ENCODE results near the gene HID1. TPM values are rescaled to one million over a fixed set of nuclear protein-coding genes. Genes with fewer than 3 reads are reported as not detected.

The HID1 gene
- total RNA-seq, 1 experiment from 2014 or later: 43.8 TPM

DNA sequence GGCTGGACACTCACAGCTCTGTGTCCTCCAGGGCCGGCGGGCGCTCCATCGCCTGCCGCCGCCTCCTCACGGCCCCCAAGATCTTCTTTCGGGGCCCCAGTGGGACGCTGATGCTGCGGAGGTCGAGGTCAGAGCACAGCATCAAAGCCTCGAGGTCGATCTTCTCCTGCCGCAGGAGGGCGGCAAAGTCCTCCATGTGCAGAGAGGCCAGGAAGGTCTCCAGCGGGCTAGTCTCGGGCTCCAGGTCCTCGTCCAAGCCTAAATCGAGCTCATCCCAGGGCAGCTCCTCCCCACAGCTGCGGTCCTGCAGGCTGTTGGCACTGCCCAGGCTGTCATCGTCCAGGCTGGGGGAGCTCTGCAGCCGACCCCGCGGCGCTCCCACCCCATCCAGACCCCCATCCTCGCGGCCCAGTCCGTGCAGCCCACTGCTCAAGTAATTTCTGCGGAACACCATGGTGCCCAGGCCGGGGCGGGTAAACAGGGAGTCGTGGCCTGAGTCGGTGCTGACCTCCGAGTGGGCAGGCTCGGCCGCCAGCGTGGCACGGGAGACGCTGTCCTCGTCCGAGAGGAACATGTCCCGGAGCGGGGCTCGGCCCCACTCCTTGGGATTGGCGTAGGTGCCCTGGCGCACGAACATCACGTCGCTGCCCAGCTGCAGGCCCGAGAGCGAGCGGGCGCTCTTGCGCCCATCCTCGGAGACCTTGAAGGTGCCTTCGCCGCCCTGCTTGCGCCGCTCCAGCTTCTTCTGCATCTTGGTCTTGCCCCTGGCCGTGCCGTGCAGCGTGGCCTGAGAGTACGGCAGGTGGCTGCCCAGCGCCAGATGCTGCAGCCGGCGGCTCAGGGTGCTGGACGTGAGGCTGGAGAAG, 52.9 kb downstream of the HID1 start:
- no peak overlapping the region for H3K27ac ChIP-seq (ENCODE audit: low read depth, low read length)
- no peak overlapping the region for H3K9ac ChIP-seq (ENCODE audit: low read length)
- ChIA-PET CTCF (interaction anchor here (1.5 kb wide), 1 partner anchor 43 kb away, joined by 5 read pairs; no protein-coding TSS in a partner anchor), RAD21 (ENCODE audit: low non-redundant PET in 1 of 2, low total read pairs in 2 of 2, uncharacterized antibody in 2 of 2, unreplicated experiment in 2 of 2) (no interaction called here), POLR2A (no interaction called here)
- H3K9me2 ChIP-seq (ENCODE audit: insufficient read depth): no peaks in the 10 kb centered on the region
- H3K4me3 ChIP-seq (replicated peaks in 1 of 2; ENCODE audit: low read depth in 1 of 2, low read length in 2 of 2): no peak overlapping the region
- intact Hi-C loops (cut with micrococcal nuclease): no loop called here
- peaks cover 4% of the 10 kb centered on the region; the same call in 1 of the 2 replicates for H3K27me3 ChIP-seq (ENCODE audit: insufficient read depth, low read length)
- BruUV-seq (replicated peaks): no TSS peak
- no peak overlapping the region for H3K4me2 ChIP-seq (ENCODE audit: low read length)
- H2AFZ ChIP-seq (ENCODE audit: low read depth, low read length, poor library complexity, severe bottlenecking): no peak overlapping the region
- peaks cover 0 to 2% of the 10 kb centered on the region in 2 experiments; a peak in 1 of 4 replicates for H3K36me3 ChIP-seq (ENCODE audit: control insufficient read depth in 1 of 2, insufficient read depth in 2 of 2, low read length in 2 of 2)
- no peak for ATAC-seq
- H3K79me2 ChIP-seq (ENCODE audit: insufficient read depth, low read length): no peaks in the 10 kb centered on the region
- no peaks in the 10 kb centered on the region for H3K9me3 ChIP-seq (ENCODE audit: control insufficient read depth in 1 of 2, insufficient read depth in 1 of 2, low read depth in 1 of 2, low read length in 2 of 2)
- H3K4me1 ChIP-seq (ENCODE audit: control insufficient read depth in 1 of 2, insufficient read depth in 2 of 2, low read length in 2 of 2): peaks cover 16 to 34% of the 10 kb centered on the region in 2 experiments
- no peaks in the 10 kb centered on the region for H4K20me1 ChIP-seq (ENCODE audit: insufficient read depth)
- TF ChIP-seq EGR1 (IDR thresholded peaks at IDR 0.05; ENCODE audit: low read depth) (no peak), SP1 (IDR thresholded peaks at IDR 0.05; ENCODE audit: low read depth) (no peak)
- DNase-seq (ENCODE audit: low read depth, low spot score): no peak

DNA sequence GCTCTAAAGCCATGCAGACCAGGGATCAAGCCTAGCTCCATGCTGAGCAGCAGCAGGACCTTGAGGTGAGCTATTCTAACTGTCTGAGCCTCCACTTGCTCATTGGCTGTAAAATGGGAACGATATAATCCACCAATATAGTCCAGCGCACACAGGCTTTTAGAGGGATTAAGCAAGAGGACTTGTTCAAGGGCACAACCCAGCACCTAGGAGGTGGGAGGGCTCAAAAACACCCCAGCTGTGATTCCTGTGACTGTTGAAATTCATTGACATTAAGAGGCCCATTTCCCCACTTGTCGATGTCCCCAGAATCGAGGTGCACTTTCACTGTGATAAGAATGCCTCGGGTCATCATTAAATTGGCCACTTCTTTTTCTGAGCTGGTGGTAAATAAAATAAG, 53.7 kb downstream of the HID1 start:
- H2AFZ ChIP-seq (ENCODE audit: low read depth, low read length, poor library complexity, severe bottlenecking): no peak overlapping the region
- no peaks in the 10 kb centered on the region for H4K20me1 ChIP-seq (ENCODE audit: insufficient read depth)
- peaks cover 0 to 2% of the 10 kb centered on the region in 2 experiments; a peak in 1 of 4 replicates for H3K36me3 ChIP-seq (ENCODE audit: control insufficient read depth in 1 of 2, insufficient read depth in 2 of 2, low read length in 2 of 2)
- no peak for ATAC-seq
- POLR2A ChIA-PET: no interaction called here
- intact Hi-C loops (cut with micrococcal nuclease): no loop called here
- no peak for DNase-seq (ENCODE audit: low read depth, low spot score)
- no peak overlapping the region for H3K9ac ChIP-seq (ENCODE audit: low read length)
- RAD21 ChIA-PET (ENCODE audit: low non-redundant PET in 1 of 2, low total read pairs in 2 of 2, uncharacterized antibody in 2 of 2, unreplicated experiment in 2 of 2): interaction anchor here in 1 of 2 experiments (0.7 to 0.8 kb wide), 2 partner anchors 39 to 43 kb away, joined by 3 to 4 read pairs; no protein-coding TSS in a partner anchor
- BruUV-seq (replicated peaks): no TSS peak
- no peak overlapping the region for H3K27ac ChIP-seq (ENCODE audit: low read depth, low read length)
- H3K9me3 ChIP-seq (ENCODE audit: control insufficient read depth in 1 of 2, insufficient read depth in 1 of 2, low read depth in 1 of 2, low read length in 2 of 2): no peaks in the 10 kb centered on the region
- H3K4me3 ChIP-seq (replicated peaks in 1 of 2; ENCODE audit: low read depth in 1 of 2, low read length in 2 of 2): no peak overlapping the region
- H3K79me2 ChIP-seq (ENCODE audit: insufficient read depth, low read length): no peaks in the 10 kb centered on the region
- no peaks in the 10 kb centered on the region for H3K9me2 ChIP-seq (ENCODE audit: insufficient read depth)
- CTCF ChIA-PET: interaction anchor here (0.6 to 1.5 kb wide), 2 partner anchors 43 to 936 kb away, joined by 4 to 5 read pairs; partner anchors contain the start of gene WBP2
- H3K4me2 ChIP-seq (ENCODE audit: low read length): no peak overlapping the region
- peaks cover 16 to 33% of the 10 kb centered on the region in 2 experiments for H3K4me1 ChIP-seq (ENCODE audit: control insufficient read depth in 1 of 2, insufficient read depth in 2 of 2, low read length in 2 of 2)
- peaks cover 2% of the 10 kb centered on the region; the same call in 1 of the 2 replicates for H3K27me3 ChIP-seq (ENCODE audit: insufficient read depth, low read length)
- TF ChIP-seq JUND (IDR thresholded peaks at IDR 0.05) (no peak), CBX3 (IDR thresholded peaks at IDR 0.05; ENCODE audit: low read depth) (no peak), EGR1 (IDR thresholded peaks at IDR 0.05; ENCODE audit: low read depth) (no peak), EZH2phosphoT487 (IDR thresholded peaks at IDR 0.05; ENCODE audit: borderline replicate concordance) (no peak), RAD21 (IDR thresholded peaks at IDR 0.05; ENCODE audit: low read depth) (no peak), ZNF274 (IDR thresholded peaks at IDR 0.05; ENCODE audit: low read depth, low read length) (no peak), ELF1 (IDR thresholded peaks at IDR 0.05; ENCODE audit: borderline replicate concordance, low read depth) (no peak), POLR2A (IDR thresholded peaks at IDR 0.05; ENCODE audit: borderline replicate concordance, extremely low read depth, insufficient read depth, insufficient read length) (no peak), TCF7L2 (IDR thresholded peaks at IDR 0.05; ENCODE audit: borderline replicate concordance, extremely low read depth, insufficient read depth, insufficient read length) (no peak), SRF (IDR thresholded peaks at IDR 0.05; ENCODE audit: low read depth) (no peak)
- TF ChIP-seq, protein P1, sequence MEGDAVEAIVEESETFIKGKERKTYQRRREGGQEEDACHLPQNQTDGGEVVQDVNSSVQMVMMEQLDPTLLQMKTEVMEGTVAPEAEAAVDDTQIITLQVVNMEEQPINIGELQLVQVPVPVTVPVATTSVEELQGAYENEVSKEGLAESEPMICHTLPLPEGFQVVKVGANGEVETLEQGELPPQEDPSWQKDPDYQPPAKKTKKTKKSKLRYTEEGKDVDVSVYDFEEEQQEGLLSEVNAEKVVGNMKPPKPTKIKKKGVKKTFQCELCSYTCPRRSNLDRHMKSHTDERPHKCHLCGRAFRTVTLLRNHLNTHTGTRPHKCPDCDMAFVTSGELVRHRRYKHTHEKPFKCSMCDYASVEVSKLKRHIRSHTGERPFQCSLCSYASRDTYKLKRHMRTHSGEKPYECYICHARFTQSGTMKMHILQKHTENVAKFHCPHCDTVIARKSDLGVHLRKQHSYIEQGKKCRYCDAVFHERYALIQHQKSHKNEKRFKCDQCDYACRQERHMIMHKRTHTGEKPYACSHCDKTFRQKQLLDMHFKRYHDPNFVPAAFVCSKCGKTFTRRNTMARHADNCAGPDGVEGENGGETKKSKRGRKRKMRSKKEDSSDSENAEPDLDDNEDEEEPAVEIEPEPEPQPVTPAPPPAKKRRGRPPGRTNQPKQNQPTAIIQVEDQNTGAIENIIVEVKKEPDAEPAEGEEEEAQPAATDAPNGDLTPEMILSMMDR (IDR thresholded peaks at IDR 0.05 in 2 of 3, conservative IDR thresholded peaks at IDR 0.05 in 1 of 3; ENCODE audit: borderline replicate concordance in 1 of 3, insufficient read depth in 1 of 3, low read depth in 2 of 3, low read length in 2 of 3): no peak
- TF ChIP-seq, protein P2, sequence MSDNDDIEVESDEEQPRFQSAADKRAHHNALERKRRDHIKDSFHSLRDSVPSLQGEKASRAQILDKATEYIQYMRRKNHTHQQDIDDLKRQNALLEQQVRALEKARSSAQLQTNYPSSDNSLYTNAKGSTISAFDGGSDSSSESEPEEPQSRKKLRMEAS (IDR thresholded peaks at IDR 0.05): no peak
- TF ChIP-seq, protein P3, sequence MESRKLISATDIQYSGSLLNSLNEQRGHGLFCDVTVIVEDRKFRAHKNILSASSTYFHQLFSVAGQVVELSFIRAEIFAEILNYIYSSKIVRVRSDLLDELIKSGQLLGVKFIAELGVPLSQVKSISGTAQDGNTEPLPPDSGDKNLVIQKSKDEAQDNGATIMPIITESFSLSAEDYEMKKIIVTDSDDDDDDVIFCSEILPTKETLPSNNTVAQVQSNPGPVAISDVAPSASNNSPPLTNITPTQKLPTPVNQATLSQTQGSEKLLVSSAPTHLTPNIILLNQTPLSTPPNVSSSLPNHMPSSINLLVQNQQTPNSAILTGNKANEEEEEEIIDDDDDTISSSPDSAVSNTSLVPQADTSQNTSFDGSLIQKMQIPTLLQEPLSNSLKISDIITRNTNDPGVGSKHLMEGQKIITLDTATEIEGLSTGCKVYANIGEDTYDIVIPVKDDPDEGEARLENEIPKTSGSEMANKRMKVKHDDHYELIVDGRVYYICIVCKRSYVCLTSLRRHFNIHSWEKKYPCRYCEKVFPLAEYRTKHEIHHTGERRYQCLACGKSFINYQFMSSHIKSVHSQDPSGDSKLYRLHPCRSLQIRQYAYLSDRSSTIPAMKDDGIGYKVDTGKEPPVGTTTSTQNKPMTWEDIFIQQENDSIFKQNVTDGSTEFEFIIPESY (IDR thresholded peaks at IDR 0.05; ENCODE audit: extremely low read depth, insufficient replicate concordance, low read length): no peak
- TF ChIP-seq, protein P4, sequence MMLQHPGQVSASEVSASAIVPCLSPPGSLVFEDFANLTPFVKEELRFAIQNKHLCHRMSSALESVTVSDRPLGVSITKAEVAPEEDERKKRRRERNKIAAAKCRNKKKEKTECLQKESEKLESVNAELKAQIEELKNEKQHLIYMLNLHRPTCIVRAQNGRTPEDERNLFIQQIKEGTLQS (IDR thresholded peaks at IDR 0.05): no peak
